ENCODE results near the gene CYP19A1.
A peak's percentile ranks its signal among the peaks of the same experiment; 100 is the strongest.

Gene CYP19A1

DNA sequence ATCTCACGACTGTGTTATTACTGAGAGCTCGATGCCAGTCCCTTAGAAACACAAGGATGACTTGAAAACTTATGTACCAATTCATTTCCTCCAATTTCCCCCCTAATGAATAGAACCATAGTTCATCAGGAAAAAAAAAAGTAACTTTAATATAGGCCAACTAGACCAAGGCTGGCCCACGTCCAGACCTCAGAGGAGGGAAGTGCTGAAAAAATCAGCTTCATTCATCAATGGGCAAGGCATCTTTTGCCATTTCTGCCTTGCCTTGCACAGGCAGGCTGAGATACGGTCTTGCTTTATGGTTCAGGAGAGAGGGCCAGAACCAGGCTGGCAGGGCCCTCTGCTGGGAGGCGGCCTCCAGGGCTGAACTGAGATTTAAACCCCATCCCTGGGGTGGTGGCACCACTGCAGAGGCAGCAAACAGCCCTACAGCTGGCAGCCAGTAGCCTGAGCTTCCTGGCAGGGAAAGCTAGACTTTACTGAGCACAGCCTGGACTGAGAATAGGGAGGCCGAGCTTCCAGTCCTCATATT lies 139.6 kb downstream of the CYP19A1 start:
- H3K4me3 ChIP-seq (ENCODE audit: low read length), result no peak overlapping the region
- TF ChIP-seq CTCF (conservative IDR thresholded peaks at IDR 0.05; ENCODE audit: low read depth, low read length), result no peak
- no peak for DNase-seq (ENCODE audit: low read depth)

DNA sequence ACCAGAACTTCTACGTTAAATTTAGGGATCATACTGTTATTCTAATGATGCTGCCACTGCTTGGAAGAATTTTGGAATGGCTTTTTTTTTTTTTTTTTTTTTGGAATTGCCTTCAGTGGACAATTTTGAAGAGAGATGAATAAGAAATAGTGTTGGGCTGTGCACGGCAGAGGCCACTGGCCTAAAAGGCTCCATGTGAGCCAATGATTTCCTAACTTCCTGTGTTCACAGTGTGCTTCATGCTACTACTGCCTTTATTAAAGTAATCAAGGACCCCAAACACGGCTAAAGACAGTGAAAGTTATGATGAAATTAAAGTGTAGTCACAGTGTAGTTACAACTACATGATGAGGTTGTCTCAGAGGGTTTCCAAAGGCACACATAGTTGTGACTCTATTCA lies 142.9 kb downstream of the CYP19A1 start:
- no peak for DNase-seq (ENCODE audit: low read depth)
- TF ChIP-seq CTCF (conservative IDR thresholded peaks at IDR 0.05; ENCODE audit: low read depth, low read length), result no peak
- H3K4me3 ChIP-seq (ENCODE audit: low read length), result no peak overlapping the region

- no peak for DNase-seq (ENCODE audit: low read depth)
- TF ChIP-seq CTCF (conservative IDR thresholded peaks at IDR 0.05; ENCODE audit: low read depth, low read length), result no peak
- H3K4me3 ChIP-seq (ENCODE audit: low read length), result no peak overlapping the region
These were observed 144.4 kb downstream of the CYP19A1 start for GRCh38 chr15:51193979-51194378.

DNA sequence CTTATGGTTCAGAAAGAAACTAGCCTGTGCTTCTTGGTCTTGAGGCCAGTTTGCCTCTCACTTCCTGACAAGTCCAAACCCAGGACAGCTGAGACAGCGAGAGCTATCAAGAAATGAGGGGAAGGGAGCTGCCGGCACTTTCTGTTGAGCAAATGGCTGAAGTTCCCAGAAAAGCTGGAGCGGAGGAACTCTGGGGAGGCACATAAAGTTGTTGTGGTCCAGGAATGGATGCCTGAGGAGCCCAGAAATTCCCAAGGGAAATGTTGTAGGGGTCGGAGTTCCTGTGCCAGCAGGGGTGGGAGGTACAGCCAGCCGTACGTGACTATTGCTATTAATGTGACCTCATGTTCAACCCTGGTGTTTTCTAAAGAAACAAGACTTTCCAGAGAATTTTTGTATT lies 144.9 kb downstream of the CYP19A1 start:
- no peak for TF ChIP-seq CTCF (conservative IDR thresholded peaks at IDR 0.05; ENCODE audit: low read depth, low read length)
- DNase-seq (ENCODE audit: low read depth), result no peak
- no peak overlapping the region for H3K4me3 ChIP-seq (ENCODE audit: low read length)

DNA sequence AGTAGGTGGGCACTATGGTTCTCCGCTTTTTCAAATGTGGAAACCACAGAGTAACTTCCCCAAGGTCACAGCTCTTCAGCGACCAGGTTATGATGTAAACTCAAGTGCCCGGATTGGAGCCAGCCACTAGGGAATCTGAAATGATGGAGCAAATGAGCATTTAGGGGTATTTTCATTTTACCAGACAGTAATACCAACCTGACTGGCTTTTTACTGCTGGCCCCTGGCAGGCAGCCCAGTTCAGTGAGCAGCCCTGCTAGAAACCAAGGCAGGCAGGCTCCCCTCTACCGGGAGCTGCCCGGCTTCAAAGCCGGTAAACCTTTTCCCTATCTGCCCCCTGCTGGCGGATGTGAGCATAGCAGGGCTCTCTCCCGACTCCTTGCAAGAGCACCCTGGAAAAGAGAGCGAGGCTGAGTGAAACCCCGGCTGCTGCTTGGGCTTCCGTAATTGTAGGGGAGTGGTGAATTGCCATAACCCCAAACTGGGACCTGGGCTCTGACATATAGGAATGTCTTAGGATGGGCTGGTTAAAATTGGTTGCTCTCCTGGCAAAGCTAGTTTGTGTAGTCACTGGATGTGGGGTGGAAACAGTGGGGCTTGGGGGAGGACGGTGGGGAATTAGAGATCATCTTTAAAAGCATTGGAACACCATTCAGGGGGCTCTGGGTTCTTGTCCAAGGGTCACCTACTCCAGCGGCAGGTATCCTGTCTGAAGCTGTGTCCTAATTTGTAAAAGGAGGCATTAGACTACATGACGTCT lies 145.7 kb downstream of the CYP19A1 start:
- TF ChIP-seq CTCF (conservative IDR thresholded peaks at IDR 0.05; ENCODE audit: low read depth, low read length), result peak; percentile 95
- peak; percentile 54 for DNase-seq (ENCODE audit: low read depth)
- H3K4me3 ChIP-seq (ENCODE audit: low read length), result no peak overlapping the region

- no peak overlapping the region for H3K4me3 ChIP-seq (ENCODE audit: low read length)
- no peak for TF ChIP-seq CTCF (conservative IDR thresholded peaks at IDR 0.05; ENCODE audit: low read depth, low read length)
- no peak for DNase-seq (ENCODE audit: low read depth)
These were observed 146.6 kb downstream of the CYP19A1 start for GRCh38 chr15:51191766-51192165.

DNA sequence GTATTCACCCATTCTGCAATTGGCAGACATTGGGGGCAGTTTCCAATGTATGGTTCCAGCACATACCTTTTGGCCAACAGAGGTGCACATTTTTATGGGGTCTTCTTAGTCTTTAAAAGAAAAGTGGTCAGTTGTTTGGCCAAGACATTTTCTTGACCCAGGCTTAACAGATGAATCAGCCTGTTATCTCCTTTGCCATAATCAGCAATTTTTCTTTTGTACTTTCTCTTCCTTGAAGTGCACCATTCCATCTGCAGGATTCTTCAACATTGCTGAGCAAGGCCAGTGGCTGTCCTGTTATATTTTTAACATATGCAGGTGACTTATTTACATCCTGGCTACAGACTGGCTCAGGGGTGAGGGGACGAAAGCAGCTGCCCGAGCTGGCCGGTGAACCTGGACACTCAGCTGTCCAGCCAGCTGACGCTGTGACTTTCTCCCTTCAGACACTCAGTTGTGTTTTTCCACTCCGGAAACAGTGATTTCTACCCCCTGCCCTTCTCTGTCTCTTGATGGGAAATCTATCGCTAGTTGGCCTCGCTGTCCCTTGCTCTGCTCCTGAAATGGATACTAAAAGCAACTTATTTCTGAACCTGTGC lies 147.2 kb downstream of the CYP19A1 start:
- no peak for DNase-seq (ENCODE audit: low read depth)
- TF ChIP-seq CTCF (conservative IDR thresholded peaks at IDR 0.05; ENCODE audit: low read depth, low read length), result no peak

More for the DNA sequence above, 147.2 kb downstream of the CYP19A1 start:
- no peak overlapping the region for H3K4me3 ChIP-seq (ENCODE audit: low read length)
